PFSK-1 (cell line): ENCODE results near the gene DLGAP1.

Source experiments
- FOXP2 ChIP-seq: optimal IDR thresholded peaks from 2 replicates; pipeline ENCODE3; 2011; ENCODE audit warnings: borderline replicate concordance, control low read depth, inconsistent platforms; ENCODE audit not compliant: insufficient read depth; ENCODE audit errors: extremely low read length, extremely low read depth
- POLR2AphosphoS5 ChIP-seq: IDR thresholded peaks from 2 replicates; pipeline ENCODE4 v1.6.1; 2012; ENCODE audit warnings: low read depth, mild to moderate bottlenecking, control low read depth, low read length, moderate library complexity
- REST ChIP-seq, 2 experiments: IDR thresholded peaks; 2 replicates each; pipeline versions ENCODE4 v1.6.1 to v1.8.0; 2011 to 2012; ENCODE audit warnings: low read depth in 2 of 2, low read length in 2 of 2, control low read depth in 1 of 2, inconsistent platforms in 1 of 2, mild to moderate bottlenecking in 1 of 2, moderate library complexity in 1 of 2; ENCODE audit not compliant: insufficient read depth in 1 of 2
- SIN3A ChIP-seq: IDR thresholded peaks from 2 replicates; pipeline ENCODE4 v1.6.1; 2012; ENCODE audit warnings: mild to moderate bottlenecking, low read length, moderate library complexity, borderline replicate concordance; ENCODE audit not compliant: insufficient read depth
- TAF1 ChIP-seq: IDR thresholded peaks from 2 replicates; pipeline ENCODE4 v1.6.1; 2012; ENCODE audit warnings: low read length, control low read depth, borderline replicate concordance; ENCODE audit not compliant: insufficient read depth

Gene DLGAP1

GRCh38 chr18:3761266-3761665 is 693.8 kb downstream of the DLGAP1 start:
- TF ChIP-seq TAF1 (no peak), FOXP2 (no peak), SIN3A (no peak), REST (IDR thresholded peaks at IDR 0.05; ENCODE audit: insufficient read depth in 1 of 2, low read depth in 2 of 2, low read length in 2 of 2) (no peak), POLR2AphosphoS5 (no peak)

- no peak for TF ChIP-seq POLR2AphosphoS5
- no peak for TF ChIP-seq TAF1
- no peak for TF ChIP-seq FOXP2
- TF ChIP-seq REST (IDR thresholded peaks at IDR 0.05; ENCODE audit: insufficient read depth in 1 of 2, low read depth in 2 of 2, low read length in 2 of 2), result no peak
- no peak for TF ChIP-seq SIN3A
Measured at GRCh38 chr18:3760741-3761140, 694.4 kb downstream of the DLGAP1 start.

GRCh38 chr18:3759099-3759498 is 696.0 kb downstream of the DLGAP1 start:
- TF ChIP-seq FOXP2 (no peak), SIN3A (no peak), TAF1 (no peak), REST (IDR thresholded peaks at IDR 0.05; ENCODE audit: insufficient read depth in 1 of 2, low read depth in 2 of 2, low read length in 2 of 2) (no peak), POLR2AphosphoS5 (no peak)

DNA sequence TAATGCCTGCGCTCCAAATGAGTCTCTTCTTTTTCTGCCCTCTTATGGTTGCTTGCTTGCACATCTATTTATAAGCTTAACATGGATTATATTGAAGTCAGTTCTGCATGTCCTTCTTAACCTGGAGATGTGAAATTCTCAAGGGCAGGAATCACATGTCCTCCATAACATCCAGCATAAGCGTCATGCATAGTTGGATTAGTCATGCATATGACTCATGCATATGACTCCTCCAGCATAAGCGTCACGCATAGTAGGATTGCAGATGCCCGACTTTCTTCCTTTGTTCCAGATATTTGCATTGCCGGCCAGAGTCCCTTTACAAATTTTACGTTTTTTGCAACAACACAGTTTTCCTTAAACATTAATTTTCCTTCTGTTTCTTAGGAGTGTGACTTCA is 696.6 kb downstream of the DLGAP1 start:
- no peak for TF ChIP-seq TAF1
- TF ChIP-seq REST (IDR thresholded peaks at IDR 0.05; ENCODE audit: insufficient read depth in 1 of 2, low read depth in 2 of 2, low read length in 2 of 2), result no peak
- TF ChIP-seq FOXP2, result no peak
- TF ChIP-seq SIN3A, result no peak
- TF ChIP-seq POLR2AphosphoS5, result no peak

- TF ChIP-seq TAF1 (no peak), POLR2AphosphoS5 (no peak), SIN3A (no peak), FOXP2 (no peak), REST (IDR thresholded peaks at IDR 0.05; ENCODE audit: insufficient read depth in 1 of 2, low read depth in 2 of 2, low read length in 2 of 2) (no peak)
Measured at GRCh38 chr18:3757361-3757760, 697.7 kb downstream of the DLGAP1 start.
